ENCODE results near the gene PWP1.

PWP1 gene

DNA sequence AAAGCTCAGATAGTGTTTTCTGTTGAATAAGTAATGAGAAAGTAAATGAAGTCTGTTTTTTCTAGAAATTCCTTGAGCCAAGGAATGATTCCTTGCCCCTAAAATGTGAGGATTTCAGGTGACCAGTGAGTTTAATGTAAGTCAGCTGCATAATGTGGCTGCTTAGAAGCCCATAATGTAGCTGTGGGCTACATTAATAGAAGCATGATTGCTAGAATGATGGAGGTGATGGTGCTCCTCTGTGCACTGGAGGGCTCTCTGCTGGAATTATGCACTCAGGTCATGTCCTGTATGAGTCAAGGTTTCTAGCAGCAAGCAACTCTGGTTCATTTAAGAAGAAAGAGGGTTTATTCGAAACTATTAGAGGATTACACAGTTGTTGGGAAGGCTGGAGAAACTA is 19.6 kb upstream of the PWP1 start:
- H3K27ac ChIP-seq (ENCODE audit: insufficient read depth, low read depth, low read length, poor library complexity, severe bottlenecking): no peak overlapping the region
- H3K36me3 ChIP-seq (ENCODE audit: control insufficient read depth, insufficient read depth, low read length): no peaks in the 10 kb centered on the region
- H3K4me3 ChIP-seq (ENCODE audit: insufficient read depth, low read depth, low read length): no peak overlapping the region
- no peaks in the 10 kb centered on the region for H3K9me3 ChIP-seq (ENCODE audit: control insufficient read depth, low read length)
- H3K27me3 ChIP-seq (ENCODE audit: control insufficient read depth, insufficient read depth, low read length, poor library complexity, severe bottlenecking): no peaks in the 10 kb centered on the region
- 89 to 98% methylated on average over 1 of the region's 1 CpG for WGBS, 2 experiments
- peaks cover under 1% of the 10 kb centered on the region for H3K4me1 ChIP-seq (ENCODE audit: control insufficient read depth, insufficient read depth, low read length)

DNA sequence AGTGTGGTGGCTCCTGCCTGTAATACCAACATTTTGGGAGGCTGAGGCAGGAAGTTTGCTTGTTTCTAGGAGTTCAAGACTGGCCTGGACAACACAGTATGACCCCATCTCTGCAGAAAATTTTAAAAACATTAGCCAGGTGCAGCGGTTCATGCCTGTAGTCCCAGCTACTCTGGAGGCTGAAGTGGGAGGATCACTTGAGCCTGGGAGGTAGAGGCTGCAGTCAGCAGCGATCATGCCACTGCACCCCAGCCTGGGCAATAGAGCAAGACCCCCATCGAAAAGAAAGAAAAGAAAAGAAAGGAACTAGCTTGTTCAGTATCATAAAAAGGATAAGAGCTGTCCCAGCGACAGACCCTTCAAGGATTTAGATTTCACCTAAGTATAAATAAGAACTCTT is 18.1 kb upstream of the PWP1 start:
- Histone ChIP-seq H3K4me3 (ENCODE audit: insufficient read depth, low read depth, low read length) (no peak overlapping the region), H3K9me3 (ENCODE audit: control insufficient read depth, low read length) (no peaks in the 10 kb centered on the region), H3K4me1 (ENCODE audit: control insufficient read depth, insufficient read depth, low read length) (no peaks in the 10 kb centered on the region), H3K27me3 (ENCODE audit: control insufficient read depth, insufficient read depth, low read length, poor library complexity, severe bottlenecking) (no peaks in the 10 kb centered on the region), H3K27ac (ENCODE audit: insufficient read depth, low read depth, low read length, poor library complexity, severe bottlenecking) (no peak overlapping the region), H3K36me3 (ENCODE audit: control insufficient read depth, insufficient read depth, low read length) (no peaks in the 10 kb centered on the region)
- 87 to 96% methylated on average over 4 of the region's 4 CpGs for WGBS, 2 experiments

DNA sequence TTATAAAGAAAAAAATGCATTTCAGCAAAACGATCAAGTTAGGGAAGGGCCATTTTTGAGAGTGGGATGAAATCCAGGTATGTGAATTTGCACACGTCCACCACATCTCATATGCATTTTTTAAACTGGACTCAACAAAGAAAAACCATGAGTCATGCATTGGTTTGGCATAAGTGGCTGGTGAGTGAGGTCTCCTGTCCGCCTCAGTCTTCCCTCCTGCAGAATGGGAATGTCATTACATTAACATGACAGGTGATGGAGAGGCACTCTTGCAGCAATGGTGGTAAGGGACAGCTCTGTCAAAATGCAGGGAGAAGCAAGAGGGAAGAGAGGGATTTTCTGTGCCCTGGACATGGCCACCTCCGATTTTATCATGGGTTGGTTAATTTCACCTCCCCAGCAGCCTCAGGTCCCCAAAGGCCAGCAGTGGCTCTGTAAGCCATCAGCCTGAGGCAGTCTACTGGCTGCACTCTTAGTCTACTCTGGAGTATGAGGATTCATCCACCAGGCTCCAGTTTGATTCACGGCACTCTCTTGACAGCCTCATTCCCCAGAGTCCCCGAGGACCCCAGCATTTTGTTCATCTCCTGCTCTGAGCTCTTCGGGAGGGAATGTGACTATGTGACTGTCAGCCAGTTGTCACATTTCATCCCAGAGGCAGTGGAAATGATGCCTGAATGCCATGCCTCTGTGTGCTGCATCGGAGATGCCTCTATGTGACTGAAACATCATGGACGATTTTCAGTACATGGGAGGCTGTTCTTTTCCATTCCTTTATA is 17.1 kb upstream of the PWP1 start:
- H3K27me3 ChIP-seq (ENCODE audit: control insufficient read depth, insufficient read depth, low read length, poor library complexity, severe bottlenecking): no peaks in the 10 kb centered on the region
- no peak overlapping the region for H3K4me3 ChIP-seq (ENCODE audit: insufficient read depth, low read depth, low read length)
- WGBS, 2 experiments: 89 to 94% methylated on average over 7 to 9 of the region's 9 CpGs
- no peaks in the 10 kb centered on the region for H3K4me1 ChIP-seq (ENCODE audit: control insufficient read depth, insufficient read depth, low read length)
- no peaks in the 10 kb centered on the region for H3K36me3 ChIP-seq (ENCODE audit: control insufficient read depth, insufficient read depth, low read length)
- no peak overlapping the region for H3K27ac ChIP-seq (ENCODE audit: insufficient read depth, low read depth, low read length, poor library complexity, severe bottlenecking)
- H3K9me3 ChIP-seq (ENCODE audit: control insufficient read depth, low read length): no peaks in the 10 kb centered on the region

DNA sequence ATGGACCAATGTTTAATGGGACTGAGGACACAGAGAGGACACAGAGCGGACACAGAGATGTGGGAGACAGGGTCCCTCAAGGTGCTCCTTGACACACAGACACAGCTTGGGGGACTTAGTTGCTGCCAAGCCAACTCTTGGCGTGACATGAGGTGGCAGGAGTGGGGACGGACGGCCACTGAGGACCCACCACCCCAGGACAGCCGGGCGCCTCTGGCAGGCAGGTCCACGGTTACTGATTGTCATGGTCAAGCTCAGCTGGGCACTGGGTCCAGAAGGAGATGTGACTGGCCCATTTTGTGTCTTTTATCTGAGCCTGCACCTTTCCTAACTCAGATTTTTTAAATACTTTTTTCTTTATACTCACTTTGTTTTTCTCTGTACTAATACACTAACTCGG is 15.7 kb upstream of the PWP1 start:
- Histone ChIP-seq H3K36me3 (ENCODE audit: control insufficient read depth, insufficient read depth, low read length) (no peaks in the 10 kb centered on the region), H3K27ac (ENCODE audit: insufficient read depth, low read depth, low read length, poor library complexity, severe bottlenecking) (no peak overlapping the region), H3K4me3 (ENCODE audit: insufficient read depth, low read depth, low read length) (no peak overlapping the region), H3K9me3 (ENCODE audit: control insufficient read depth, low read length) (no peaks in the 10 kb centered on the region), H3K27me3 (ENCODE audit: control insufficient read depth, insufficient read depth, low read length, poor library complexity, severe bottlenecking) (no peaks in the 10 kb centered on the region), H3K4me1 (ENCODE audit: control insufficient read depth, insufficient read depth, low read length) (no peaks in the 10 kb centered on the region)
- WGBS, 2 experiments: 94 to 95% methylated on average over 8 of the region's 8 CpGs

DNA sequence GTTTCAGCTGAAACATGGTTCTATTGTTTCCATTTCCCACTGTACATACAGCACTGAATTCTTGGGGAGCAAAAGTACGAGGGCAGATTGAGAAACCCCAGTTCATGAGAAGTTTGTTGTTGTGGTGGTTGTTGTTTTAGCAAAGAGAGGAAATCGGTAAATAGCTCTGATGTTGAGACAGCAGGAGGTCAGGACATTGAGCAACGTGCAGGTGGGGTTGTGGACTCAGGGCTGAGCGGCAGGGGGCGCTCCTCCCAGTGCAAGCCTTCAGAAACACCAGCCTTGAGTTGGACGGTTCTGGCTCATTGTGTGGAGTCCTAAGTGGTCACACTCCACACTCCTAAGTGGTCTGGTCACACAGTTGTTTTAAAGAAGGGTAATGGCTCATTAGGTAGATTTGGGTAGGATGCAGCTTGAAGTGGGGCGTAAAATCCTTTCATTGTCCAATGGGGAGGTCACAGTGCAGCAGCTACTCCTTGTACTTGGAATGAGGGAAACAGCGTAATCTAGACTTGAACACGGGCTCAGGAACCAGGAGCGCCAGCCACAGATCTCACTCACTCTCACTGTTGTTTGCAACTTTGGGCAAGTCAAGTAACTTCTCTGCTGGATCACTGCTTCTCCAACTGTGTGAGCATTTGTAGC is 14.5 kb upstream of the PWP1 start:
- WGBS, 2 experiments: 47 to 51% methylated on average over 10 of the region's 10 CpGs
- Histone ChIP-seq H3K36me3 (ENCODE audit: control insufficient read depth, insufficient read depth, low read length) (no peaks in the 10 kb centered on the region), H3K27ac (ENCODE audit: insufficient read depth, low read depth, low read length, poor library complexity, severe bottlenecking) (no peak overlapping the region), H3K27me3 (ENCODE audit: control insufficient read depth, insufficient read depth, low read length, poor library complexity, severe bottlenecking) (no peaks in the 10 kb centered on the region), H3K9me3 (ENCODE audit: control insufficient read depth, low read length) (no peaks in the 10 kb centered on the region), H3K4me3 (ENCODE audit: insufficient read depth, low read depth, low read length) (no peak overlapping the region), H3K4me1 (ENCODE audit: control insufficient read depth, insufficient read depth, low read length) (no peaks in the 10 kb centered on the region)

DNA sequence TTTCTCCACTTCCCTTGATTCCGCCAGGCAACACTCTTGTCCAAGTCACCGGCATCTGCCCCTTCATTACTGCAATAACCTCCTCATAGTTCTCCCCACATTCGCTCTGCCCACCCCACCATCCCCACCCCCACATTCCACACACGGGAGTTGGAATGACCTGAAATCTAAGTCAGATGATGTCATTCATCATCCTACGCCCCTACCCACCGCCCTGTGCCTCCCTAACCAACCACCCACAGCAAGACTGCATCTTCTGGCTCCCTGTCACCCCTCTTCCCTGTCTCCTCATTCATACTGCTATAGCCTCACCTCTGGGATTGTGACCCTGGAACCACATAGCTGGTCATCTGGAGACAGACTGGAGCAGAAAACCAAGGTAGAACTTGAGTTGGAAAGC is 7.9 kb upstream of the PWP1 start:
- Histone ChIP-seq H3K4me1 (ENCODE audit: control insufficient read depth, insufficient read depth, low read length) (no peaks in the 10 kb centered on the region), H3K36me3 (ENCODE audit: control insufficient read depth, insufficient read depth, low read length) (no peaks in the 10 kb centered on the region), H3K27ac (ENCODE audit: insufficient read depth, low read depth, low read length, poor library complexity, severe bottlenecking) (no peak overlapping the region), H3K27me3 (ENCODE audit: control insufficient read depth, insufficient read depth, low read length, poor library complexity, severe bottlenecking) (peaks cover 7% of the 10 kb centered on the region), H3K9me3 (ENCODE audit: control insufficient read depth, low read length) (no peaks in the 10 kb centered on the region), H3K4me3 (ENCODE audit: insufficient read depth, low read depth, low read length) (no peak overlapping the region)
- 86 to 87% methylated on average over 6 of the region's 6 CpGs for WGBS, 2 experiments

DNA sequence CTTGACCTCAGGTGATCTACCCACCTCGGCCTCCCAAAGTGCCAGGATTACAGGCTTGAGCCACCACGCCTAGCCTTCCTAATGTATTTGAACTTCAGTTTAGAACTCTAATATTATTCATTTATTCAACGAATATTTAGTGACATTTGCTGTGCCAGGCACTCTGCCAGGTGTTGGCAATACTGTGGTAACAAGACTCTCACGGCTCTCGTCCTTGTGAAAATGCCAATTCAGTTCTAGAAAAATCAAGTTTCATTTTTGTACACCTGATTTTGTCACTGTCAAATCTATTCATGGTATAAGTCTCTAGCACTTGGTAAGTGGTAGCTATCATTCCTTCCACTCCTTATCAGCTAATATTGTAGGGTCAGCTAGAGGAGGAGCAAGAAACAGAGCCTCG is 6.3 kb upstream of the PWP1 start:
- H3K27me3 ChIP-seq (ENCODE audit: control insufficient read depth, insufficient read depth, low read length, poor library complexity, severe bottlenecking): peaks cover 7% of the 10 kb centered on the region

DNA sequence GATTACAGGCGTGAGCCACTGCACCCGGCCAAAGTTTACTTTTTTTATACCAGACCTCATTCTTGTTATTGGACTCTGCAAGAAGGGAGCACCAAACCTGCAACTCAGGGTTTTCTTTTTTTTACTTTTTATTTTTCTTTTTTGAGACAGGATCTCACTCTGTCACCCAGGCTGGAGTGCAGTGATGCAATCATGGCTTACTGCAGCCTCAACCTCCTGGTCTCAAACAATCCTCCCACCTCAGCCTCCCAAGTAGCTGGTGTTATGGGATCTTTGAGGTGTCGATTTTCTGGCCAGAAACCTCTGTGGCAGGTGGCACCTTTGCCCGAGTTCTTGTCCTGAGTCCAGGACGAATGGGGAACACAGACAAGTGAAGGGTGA is 4.2 kb upstream of the PWP1 start:
- H3K27me3 ChIP-seq (ENCODE audit: control insufficient read depth, insufficient read depth, low read length, poor library complexity, severe bottlenecking): peaks cover 7% of the 10 kb centered on the region
- H3K4me1 ChIP-seq (ENCODE audit: control insufficient read depth, insufficient read depth, low read length): no peaks in the 10 kb centered on the region
- no peak overlapping the region for H3K27ac ChIP-seq (ENCODE audit: insufficient read depth, low read depth, low read length, poor library complexity, severe bottlenecking)
- H3K9me3 ChIP-seq (ENCODE audit: control insufficient read depth, low read length): no peaks in the 10 kb centered on the region
- no peaks in the 10 kb centered on the region for H3K36me3 ChIP-seq (ENCODE audit: control insufficient read depth, insufficient read depth, low read length)
- 88 to 90% methylated on average over 5 of the region's 5 CpGs for WGBS, 2 experiments
- no peak overlapping the region for H3K4me3 ChIP-seq (ENCODE audit: insufficient read depth, low read depth, low read length)

More for the DNA sequence above, 6.3 kb upstream of the PWP1 start:
- Histone ChIP-seq H3K9me3 (ENCODE audit: control insufficient read depth, low read length) (no peaks in the 10 kb centered on the region), H3K36me3 (ENCODE audit: control insufficient read depth, insufficient read depth, low read length) (no peaks in the 10 kb centered on the region), H3K4me1 (ENCODE audit: control insufficient read depth, insufficient read depth, low read length) (no peaks in the 10 kb centered on the region), H3K27ac (ENCODE audit: insufficient read depth, low read depth, low read length, poor library complexity, severe bottlenecking) (no peak overlapping the region), H3K4me3 (ENCODE audit: insufficient read depth, low read depth, low read length) (no peak overlapping the region)
- WGBS, 2 experiments: 89 to 90% methylated on average over 5 to 6 of the region's 6 CpGs

DNA sequence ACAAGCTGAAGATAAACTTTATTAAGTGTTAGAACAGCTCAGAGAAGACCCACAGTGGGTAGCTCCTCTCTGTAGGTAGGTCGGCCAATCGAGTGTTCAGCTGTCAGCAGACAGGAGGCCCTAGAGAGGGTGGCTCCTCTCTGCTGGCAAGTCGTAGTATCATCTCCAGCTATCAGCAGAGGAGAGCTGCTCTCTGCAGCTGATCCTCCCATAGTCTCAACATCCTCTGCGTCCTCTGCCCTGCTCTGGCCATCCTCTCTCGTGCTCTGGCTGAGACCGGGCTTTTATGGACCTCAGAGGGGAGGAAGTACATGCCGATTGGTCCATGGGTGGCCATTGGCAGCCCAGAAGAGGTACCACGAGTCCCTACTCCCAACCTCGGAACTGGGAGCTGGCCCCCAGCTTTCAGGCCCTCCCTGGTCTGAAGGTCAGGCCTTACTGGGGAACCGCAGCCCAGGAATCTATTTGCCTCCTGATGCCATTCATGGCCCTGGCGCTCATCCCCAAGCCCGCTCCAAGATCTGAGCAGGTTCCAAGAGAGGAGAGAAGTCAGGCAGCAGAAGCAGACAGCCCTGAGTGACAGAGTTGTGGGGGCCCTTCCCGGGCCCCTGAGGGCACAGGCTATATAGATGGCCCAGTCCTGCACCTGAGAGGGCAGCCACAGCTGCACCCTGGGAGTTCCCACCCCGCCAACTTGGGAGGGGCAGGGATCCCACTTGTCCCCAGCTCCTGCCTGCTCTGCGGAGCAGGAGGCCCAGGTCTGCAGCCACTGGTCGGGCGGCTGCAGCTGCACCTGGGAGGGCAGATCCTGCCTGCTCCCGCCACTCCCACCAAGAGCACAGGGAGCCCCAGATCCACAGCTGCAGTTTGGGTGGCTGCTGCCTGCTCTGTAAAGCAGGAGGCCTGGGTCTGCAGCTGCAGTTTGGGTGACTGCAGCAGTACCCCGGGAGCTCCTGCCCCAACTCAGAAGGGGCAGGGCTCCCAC is 3.5 kb upstream of the PWP1 start:
- no peaks in the 10 kb centered on the region for H3K4me1 ChIP-seq (ENCODE audit: control insufficient read depth, insufficient read depth, low read length)
- peaks cover 7% of the 10 kb centered on the region for H3K27me3 ChIP-seq (ENCODE audit: control insufficient read depth, insufficient read depth, low read length, poor library complexity, severe bottlenecking)
- H3K36me3 ChIP-seq (ENCODE audit: control insufficient read depth, insufficient read depth, low read length): no peaks in the 10 kb centered on the region
- H3K9me3 ChIP-seq (ENCODE audit: control insufficient read depth, low read length): no peaks in the 10 kb centered on the region
- H3K27ac ChIP-seq (ENCODE audit: insufficient read depth, low read depth, low read length, poor library complexity, severe bottlenecking): no peak overlapping the region
- no peak overlapping the region for H3K4me3 ChIP-seq (ENCODE audit: insufficient read depth, low read depth, low read length)
- WGBS, 2 experiments: 91% methylated on average over 19 of the region's 19 CpGs

All from ectodermal cell (in vitro differentiated cells).